T follicular helper cell (primary cell): ENCODE results near the gene MFSD1.

Source experiments
- DNase-seq: peaks from one replicate; pipeline ENCODE4 v3.0.0-alpha.2; 2020; ENCODE audit warnings: low read depth
- total RNA-seq, 2 experiments: gene quantifications; one replicate each; lab custom pipeline; 2026; lab: John Stamatoyannopoulos, UW

The MFSD1 gene, protein sequence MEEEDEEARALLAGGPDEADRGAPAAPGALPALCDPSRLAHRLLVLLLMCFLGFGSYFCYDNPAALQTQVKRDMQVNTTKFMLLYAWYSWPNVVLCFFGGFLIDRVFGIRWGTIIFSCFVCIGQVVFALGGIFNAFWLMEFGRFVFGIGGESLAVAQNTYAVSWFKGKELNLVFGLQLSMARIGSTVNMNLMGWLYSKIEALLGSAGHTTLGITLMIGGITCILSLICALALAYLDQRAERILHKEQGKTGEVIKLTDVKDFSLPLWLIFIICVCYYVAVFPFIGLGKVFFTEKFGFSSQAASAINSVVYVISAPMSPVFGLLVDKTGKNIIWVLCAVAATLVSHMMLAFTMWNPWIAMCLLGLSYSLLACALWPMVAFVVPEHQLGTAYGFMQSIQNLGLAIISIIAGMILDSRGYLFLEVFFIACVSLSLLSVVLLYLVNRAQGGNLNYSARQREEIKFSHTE
- 39.2 to 39.7 reads per million in 2 experiments for total RNA-seq

DNA sequence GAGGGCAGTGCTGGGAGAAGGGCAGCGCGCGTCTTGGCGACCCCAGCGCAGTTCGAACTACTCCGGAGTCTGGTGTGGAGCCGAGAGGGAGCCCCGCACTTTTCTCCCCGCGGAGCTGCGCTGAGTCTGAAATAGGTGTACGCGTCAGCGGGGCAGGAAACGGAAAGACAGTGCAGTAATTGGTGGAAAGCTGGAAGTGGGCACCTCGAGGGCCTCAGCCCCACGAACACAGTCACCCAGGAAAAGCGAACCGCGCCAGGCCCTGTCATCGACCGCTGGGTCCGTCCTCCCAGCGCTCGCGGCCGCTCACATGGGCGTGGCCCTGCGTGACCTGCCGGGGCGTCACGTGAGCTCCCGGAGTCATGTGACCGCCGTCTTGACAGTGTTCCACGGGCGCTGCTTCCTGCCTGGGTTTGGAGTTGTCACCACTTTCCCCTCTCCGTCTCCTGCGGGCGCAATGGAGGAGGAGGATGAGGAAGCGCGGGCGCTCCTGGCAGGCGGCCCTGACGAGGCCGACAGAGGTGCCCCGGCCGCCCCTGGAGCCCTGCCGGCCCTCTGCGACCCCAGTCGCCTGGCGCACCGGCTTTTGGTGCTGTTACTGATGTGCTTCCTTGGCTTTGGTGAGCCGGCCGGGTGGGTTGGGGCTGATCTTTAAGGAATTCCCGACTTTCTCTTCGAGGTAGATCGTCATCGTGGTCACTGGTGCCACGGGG is at the start of gene MFSD1:
Gene MFSD1, plus strand, starts transcription at position 359 of the 713 bp plus-strand sequence. Its CDS starts 99 bp downstream, at position 458.
- DNase-seq, result peak; percentile 84

DNA sequence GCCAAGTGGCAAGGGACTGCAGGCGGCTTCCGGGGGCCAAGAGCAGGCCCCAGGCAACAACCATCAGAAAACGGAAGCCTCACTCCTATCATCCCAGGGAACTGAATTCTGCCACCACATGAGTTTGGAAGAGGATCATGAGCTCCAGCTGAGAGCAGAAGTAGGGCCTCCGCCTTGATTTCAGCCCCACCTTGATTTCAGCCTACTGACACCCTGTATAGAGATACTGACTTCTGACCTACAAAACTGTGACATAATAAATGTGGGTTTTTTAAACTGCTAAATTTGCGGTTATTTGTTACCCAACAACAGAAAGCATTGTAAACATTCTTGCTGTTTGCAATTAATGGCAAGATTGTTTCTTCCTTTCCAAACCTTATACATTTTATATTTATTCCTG is 48.0 kb upstream of the MFSD1 start:
- DNase-seq, result no peak

DNA sequence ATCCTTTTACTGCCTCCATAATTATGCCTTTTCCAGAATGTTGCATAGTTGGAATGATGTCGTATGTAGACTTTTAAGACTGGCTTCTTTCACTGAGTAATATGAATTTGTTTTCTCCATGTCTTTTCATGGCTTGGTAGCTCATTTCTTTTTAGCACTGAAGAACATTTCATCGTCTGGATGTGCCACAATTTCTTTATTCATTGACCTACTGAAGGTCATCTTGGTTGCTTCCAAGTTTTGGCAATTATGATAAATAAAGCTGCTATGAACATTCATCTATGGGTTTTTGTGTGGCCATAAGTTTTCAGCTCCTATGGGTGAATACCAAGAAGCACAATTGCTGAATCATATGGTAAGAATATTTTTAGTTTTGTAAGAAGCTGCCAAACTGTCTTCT is 46.4 kb upstream of the MFSD1 start:
- DNase-seq, result no peak

DNA sequence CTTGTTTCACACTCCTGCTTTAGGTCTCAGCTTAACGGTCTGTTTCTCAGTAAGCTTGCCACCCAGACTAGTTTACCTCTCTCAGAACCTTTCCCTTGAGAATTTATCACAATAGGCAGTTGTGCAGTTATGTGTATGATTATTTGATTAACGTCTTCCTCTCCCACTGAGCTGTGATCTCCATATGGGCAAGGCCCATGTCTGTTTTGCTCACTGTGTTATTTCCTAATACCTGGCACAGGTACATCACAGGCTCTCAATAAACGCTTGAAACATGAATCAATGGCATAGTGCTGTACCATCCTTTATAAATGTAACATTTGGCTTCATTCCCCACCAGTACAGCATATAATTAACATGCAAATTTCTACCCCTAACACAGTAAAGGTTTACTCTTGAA is 40.5 kb upstream of the MFSD1 start:
- no peak for DNase-seq

DNA sequence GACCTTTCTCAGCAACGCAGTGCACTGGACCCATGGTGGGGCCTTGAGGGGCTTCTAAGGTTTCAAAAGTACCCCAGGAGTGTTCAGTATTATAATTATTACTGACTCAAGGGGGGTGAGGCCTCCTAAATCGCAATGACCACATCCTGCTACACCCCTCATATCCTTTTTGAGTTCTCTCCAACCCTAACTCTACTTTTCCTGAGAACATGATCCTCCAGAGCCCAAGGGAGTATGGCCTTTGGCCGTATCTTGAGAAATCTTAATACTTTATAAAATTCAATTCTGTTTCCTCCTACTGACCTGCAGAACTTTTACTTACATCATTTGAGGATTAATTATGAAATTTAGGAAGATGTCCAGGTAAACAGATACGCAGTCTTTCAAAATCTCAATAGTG is 39.2 kb upstream of the MFSD1 start:
- no peak for DNase-seq

DNA sequence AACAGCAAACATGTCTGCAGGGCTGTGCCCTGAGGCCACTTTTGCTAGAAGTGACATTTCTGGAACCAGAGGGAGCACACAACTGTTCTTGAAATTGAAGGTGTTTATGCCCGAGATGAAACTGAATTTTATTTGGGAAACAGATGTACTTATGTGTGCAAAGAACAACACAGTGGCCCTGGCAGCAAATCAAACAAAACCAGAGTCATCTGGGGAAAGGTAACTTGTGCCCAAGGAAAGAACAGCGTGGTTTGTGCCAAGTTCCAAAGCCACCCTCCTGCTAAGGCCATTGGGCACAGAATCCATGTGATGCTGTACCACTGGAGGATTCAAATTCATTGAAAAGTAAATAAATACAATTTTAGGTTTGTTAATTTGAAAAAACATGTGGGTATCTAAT is 38.4 kb upstream of the MFSD1 start:
- DNase-seq, result no peak

DNA sequence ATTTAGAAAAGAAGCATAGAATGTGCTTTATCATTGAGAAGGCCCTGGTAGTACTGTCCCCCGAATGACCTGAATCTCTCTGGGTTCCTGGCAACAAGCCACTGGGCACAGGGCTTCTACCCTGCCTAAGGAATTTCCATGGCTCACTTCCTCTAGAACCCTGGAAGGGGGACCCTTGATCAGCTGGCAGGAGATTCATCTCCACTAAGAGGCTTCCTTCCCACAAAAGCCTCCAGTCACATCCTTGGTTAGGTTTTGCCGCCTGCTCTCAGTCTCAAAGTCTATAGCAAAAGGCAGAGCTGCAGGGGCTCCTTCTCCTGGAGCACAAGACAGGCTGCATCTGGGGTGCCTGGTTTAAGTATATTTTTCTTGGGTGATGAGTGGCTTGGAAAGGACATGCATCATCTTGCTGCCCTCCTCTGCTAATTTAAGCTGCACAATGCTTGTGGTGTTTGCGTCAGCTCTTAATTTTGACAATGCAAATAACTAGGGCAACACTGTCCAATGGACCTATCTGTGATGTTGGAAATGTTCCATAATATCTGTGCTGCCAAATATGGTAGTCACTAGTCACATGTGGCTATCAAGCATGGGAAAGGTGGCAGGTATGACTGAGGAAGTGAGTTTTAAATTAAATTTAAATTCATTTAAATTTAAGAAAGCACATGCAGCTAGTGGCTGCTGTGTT is 36.2 kb upstream of the MFSD1 start:
- no peak for DNase-seq

DNA sequence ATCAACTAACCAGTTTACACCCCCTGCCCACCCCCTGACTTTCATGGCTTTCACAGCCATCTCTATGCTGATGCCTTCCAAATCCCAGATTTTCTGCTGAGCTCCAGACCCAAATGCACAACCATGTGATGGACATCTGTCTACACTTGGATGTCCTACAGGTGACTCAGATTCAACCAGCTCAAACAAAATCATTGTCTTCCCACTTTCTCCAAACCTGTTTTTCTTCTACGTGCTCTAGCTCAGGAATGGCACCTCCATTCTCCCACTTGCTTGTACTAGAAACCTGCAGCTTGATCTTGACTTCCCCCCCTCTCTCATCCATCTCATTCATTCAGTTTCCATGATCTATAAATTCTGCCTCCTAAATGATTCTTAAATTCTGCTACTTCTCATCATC is 35.5 kb upstream of the MFSD1 start:
- no peak for DNase-seq

DNA sequence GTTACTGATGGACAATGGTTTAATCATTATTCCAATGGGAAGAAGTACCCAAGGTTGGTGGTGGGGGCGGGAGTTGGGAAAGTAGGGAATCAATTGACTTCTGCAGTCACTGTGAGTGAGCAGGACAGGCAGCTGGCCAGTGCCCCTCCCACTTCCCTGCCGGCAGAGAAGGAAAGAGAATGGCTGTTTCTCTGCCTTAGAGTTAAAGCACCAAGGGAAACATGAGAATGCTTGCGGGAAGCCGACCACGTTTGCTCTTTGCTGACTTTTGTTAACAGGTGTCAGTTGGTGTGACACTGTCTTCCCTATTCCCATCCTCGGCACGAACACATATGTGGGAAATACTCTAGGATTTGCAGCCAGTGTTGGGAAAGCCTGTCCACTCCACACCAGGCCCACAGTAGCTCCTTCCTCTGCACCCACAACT is 33.5 kb upstream of the MFSD1 start:
- no peak for DNase-seq

DNA sequence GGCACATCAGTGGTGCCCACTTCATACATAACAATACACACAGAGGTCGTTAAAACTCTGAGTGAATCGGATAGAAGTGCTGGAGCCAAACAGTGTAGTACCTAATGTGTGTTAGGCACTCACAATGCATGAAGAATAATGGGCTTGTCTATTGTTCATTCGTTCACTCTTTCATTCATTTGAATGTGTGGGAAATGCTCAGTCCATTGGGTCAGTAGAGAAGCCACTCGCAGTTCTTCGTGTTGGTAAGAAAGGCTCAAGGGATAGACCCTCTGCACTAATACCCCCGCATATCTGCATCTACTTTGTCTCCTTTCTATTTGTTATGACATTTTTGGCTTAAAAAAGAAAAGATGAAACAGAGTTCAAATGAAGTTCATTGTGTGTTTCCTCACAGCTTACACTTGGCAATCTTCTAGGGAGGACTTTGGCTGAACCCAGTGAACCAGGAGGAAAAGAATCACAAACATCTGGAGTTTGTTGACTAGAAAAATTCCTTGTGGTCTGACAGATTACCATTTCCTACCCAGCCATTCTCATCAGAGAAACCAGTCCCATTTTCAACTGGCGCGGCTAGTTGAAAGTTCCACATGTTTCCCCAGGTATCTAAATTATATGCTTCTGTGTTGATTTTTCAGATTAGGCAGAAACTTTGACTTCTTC is 32.8 kb upstream of the MFSD1 start:
- DNase-seq, result no peak

DNA sequence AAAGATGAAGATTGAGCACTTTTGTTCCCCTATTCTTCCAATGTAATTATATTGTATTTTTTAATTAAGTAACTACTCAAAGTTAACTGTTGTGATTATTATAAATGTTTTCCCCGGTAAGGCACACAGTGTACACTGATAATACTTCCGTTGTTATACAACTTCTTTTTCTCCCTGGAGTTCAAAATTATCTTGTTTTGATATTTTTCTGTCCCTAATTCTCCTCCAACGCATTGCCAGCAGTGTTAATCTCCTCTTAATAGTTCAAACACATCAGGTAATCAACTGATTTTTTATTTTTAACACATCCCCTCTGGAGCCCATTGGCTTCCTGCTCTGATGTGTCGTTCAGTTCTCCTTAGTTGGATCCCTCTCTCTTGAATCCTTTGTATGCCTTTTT is 32.3 kb upstream of the MFSD1 start:
- DNase-seq, result no peak

DNA sequence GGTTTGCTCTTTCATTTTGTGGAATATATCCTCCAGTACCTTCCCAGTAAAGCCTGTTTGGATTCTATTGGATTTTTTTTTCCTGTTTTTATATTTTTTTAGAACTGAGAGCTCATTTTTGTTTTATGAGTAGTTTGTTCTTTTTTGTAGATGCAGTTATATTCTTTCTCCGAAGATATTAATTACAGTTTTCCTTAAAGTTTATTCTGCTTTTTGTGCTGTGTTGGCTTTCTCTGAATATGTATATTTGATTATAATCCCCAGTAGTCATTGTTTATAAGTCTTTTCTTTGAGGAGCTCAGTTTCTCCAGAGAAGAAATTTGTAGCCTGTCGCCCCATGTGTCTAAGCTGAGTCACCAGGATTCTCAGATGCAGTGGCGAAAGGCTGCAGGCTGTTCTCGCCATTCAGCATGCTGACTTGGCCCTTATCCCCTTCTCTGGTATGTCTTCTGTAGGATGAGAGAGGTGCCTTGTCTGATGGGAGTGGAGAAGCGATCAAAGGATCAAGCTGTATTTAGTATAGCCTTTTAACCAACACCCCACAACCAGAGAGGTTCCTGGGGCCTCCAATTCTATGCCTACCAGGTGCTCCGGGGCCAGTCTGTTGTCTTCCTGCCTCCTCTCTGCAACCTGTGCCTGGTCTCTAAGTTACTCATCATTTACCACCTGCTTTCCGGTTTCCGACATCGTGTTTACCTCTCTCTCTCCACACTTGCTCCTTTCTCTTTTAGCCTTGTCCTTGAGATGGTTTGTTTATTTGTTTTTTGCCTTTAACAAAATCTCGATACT is 31.7 kb upstream of the MFSD1 start:
- no peak for DNase-seq

DNA sequence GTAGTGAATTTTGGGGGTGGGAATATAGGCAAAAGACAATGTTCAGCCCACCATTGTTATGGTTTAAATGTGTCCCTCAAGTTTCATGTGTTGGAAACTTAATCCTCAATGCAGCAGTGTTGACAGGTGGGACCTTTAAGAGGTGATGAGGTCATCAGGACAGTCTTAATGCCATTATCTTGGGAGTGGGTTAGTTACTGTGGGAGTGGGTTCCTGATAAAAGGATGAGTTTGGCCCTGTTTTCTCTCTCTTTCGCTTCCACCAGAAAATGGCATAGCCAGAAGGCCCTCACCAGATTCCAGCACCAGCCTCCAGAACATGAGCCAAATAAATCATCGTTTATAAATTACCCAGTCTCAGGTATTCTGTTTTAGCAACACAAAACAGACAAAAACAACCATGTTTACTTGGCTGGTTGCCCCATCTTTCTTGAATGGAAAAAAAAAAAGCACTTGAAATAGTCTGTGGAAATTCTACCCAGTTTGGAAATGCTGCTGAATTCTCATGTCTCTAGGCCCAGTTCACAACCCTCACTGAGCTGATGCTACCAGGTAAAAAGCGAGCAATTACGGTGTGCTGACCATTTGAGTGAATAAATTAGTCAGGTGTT is 31.0 kb upstream of the MFSD1 start:
- DNase-seq, result no peak

DNA sequence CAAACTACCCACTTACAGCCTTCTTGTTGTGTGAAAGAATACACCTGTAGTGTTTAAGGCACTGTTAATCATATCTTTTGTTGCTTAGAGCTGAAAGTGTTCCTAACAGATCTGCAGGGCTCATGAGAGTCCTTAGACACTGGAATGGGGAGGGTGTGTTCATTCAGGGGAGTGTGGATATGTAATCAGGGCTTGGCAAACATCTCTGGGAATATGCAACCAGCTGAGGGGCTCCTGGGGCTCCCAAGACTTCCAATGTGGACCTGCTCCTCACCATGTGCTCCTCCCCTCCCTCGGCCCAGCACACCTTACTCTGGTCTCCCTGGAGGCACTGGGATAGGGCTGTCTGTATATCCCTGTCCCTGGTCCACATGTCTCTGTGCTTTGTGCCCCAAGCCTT is 30.3 kb upstream of the MFSD1 start:
- DNase-seq, result no peak

DNA sequence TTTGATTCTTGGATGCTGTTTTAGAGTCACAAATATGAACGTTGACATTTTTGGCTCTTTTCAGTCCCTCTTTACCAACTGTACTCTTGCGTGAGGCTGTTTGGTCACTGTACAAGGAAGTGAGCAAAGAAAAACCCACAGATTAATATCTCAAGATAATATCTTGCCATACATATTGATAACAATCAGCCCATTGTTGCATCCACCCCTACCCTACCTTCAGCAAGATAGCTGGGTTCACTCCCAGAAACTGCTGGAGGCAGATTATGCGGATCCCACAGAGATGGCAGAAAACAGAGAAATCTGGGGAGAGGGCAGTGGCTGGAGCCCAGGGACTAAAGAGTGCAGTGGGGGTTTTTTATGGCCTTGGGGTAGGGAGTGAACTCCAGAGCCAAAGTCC is 29.9 kb upstream of the MFSD1 start:
- DNase-seq, result no peak

DNA sequence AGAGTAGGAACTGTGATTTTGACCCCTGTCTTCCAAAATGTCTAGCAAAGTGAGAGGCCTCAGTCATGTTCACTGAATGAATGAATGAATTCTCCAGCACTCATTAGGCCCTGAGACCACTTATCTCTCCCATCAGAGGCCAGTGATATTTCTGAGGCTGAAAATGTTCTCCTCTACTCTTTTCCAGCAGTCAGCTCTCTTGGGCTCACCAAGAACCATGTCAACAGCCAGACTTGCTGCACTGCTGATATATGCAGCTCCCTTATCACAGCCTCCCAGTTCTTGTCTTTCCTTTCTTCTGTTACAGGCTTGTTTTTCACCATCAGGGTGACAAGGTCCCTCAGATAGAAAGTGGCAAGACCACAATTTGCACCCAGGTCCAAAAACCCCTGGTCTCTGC is 28.7 kb upstream of the MFSD1 start:
- DNase-seq, result no peak

DNA sequence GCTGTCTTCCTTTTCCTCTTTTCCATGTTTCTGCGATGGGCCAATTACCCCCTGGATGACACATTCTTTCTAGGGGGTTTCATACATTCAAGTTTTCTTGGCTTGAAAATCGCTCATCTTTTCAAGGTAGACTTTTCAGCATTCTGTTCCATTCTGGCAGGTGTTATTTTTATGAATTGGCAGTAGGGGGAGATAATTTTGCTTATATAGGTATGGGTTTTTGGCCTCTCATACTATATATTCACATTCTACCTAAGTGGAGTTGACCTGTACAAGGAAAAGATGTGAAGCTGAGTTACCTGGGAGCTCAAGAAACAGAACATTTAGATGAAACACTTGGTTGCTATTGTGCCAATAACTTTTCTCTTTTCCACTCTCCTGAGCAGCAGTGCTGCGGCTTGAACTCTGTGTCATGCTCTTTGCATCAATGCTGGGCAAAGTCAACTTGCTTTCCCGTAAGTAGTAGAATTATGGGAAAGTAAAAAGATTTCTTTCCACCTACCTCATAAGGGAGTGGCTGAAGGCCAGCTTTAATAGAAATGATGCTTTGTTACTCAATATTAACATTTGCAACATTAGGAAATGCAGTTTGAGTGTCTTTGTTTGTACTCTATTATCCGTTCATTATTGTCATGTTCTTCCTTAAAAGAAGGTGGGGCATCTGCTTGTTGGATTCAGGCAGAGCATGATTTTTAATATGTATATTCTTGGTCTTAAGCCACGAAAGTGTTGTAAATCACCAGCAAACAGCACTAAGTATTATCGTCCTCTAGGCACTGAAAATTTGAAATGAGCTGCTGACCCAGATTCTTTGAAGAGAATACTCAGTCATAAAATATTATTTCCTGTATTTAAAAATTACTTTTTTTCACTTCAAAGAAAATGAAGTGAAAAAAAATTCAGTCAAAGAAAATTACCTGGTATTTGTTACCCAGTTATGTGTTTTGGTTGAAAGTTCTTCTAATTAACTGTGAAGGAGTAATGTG is 27.7 kb upstream of the MFSD1 start:
- DNase-seq, result no peak

DNA sequence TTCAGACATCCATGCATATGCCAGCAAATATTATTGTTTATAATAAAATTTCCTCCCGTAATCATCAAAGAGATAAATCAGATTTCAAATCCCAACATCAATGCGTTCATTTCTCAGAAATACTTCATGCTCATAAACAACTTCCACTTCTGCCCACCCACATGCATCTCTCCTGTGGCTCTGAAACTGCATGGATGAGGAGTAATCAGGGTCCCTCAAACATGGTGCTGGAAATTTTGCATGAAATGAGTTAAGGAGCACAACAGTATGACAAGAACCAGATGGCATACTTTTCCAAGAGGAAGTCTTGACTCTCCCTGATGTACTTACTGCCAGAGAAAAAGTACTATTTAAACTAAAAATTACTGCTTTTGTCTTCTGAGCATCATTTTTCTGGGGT is 26.9 kb upstream of the MFSD1 start:
- DNase-seq, result no peak
